K562 (cell line): Measurements from ENCODE around the gene SND1. TPM values are rescaled to one million over a fixed set of nuclear protein-coding genes. Genes with fewer than 3 reads are reported as not detected.

Experiments
- ASH1L ChIP-seq: fragments of 450-650 bp; IDR thresholded peaks from 2 replicates; pipeline ENCODE4 v1.6.1; 2018; ENCODE audit warnings: borderline replicate concordance, mild to moderate bottlenecking, low read depth; ENCODE audit not compliant: partially characterized antibody
- CHD4 ChIP-seq: fragments of 200-600 bp; sonication (generic); IDR thresholded peaks from 3 replicates; pipeline ENCODE4 v1.6.1; 2012; ENCODE audit warnings: low read depth, mild to moderate bottlenecking, mixed read lengths, low read length, inconsistent platforms; ENCODE audit not compliant: insufficient read depth, insufficient replicate concordance, poor library complexity, severe bottlenecking
- ELK1 ChIP-seq: sonication (generic); formaldehyde crosslinking; IDR thresholded peaks from 2 replicates; pipeline ENCODE4 v1.8.1; 2022; ENCODE audit warnings: missing genetic modification reagents
- IRF9 ChIP-seq: fragments of 450-650 bp; IDR thresholded peaks from 2 replicates; pipeline ENCODE4 v1.6.1; 2016; ENCODE audit warnings: missing biosample characterization, missing genetic modification characterization
- MYC ChIP-seq, 2 experiments: fragments of 250-450 bp in 1 of 2; sonication (Bioruptor Pico) in 1 of 2; IDR thresholded peaks; 2 replicates each; pipeline versions ENCODE4 v1.5.1 to v1.6.1; 2012 to 2021; ENCODE audit warnings: low read depth in 2 of 2, borderline replicate concordance in 1 of 2, improper control_type of control experiment in 1 of 2, low read length in 1 of 2, mild to moderate bottlenecking in 1 of 2, moderate library complexity in 1 of 2
- OTX1 ChIP-seq: fragments of 450-650 bp; formaldehyde crosslinking; IDR thresholded peaks from 2 replicates; pipeline ENCODE4 v1.4.0; 2022; ENCODE audit warnings: mild to moderate bottlenecking
- PURB ChIP-seq: sonication (generic); formaldehyde crosslinking; IDR thresholded peaks from 2 replicates; pipeline ENCODE4 v1.9.0; 2021; ENCODE audit warnings: low read depth, mild to moderate bottlenecking, missing genetic modification reagents
- TRIM24 ChIP-seq, 2 experiments: fragments of 450-650 bp; IDR thresholded peaks; 2 replicates each; pipeline ENCODE4 v1.6.1; 2016
- TSC22D4 ChIP-seq: fragments of 450-650 bp; IDR thresholded peaks from 2 replicates; pipeline ENCODE4 v1.6.1; 2016; ENCODE audit warnings: missing genetic modification characterization, missing biosample characterization, control low read depth
- ZBTB40 ChIP-seq, 2 experiments: fragments of 450-650 bp in 1 of 2; sonication (generic) in 1 of 2; formaldehyde crosslinking in 1 of 2; IDR thresholded peaks; 2 replicates each; pipeline versions ENCODE4 v1.7.1 to v1.9.0; 2016 to 2022; ENCODE audit warnings: inconsistent platforms in 1 of 2, mild to moderate bottlenecking in 1 of 2, missing genetic modification reagents in 1 of 2
- ZBTB9 ChIP-seq: fragments of 450-650 bp; formaldehyde crosslinking; IDR thresholded peaks from 2 replicates; pipeline ENCODE4 v1.4.0; 2020; ENCODE audit warnings: mild to moderate bottlenecking, moderate library complexity
- ZEB2 ChIP-seq: fragments of 450-650 bp; IDR thresholded peaks from 2 replicates; pipeline ENCODE4 v1.6.1; 2016
- ZNF311 ChIP-seq: fragments of 250-450 bp; sonication (Bioruptor Pico); IDR thresholded peaks from 2 replicates; pipeline ENCODE4 v1.4.0; 2020; ENCODE audit warnings: mild to moderate bottlenecking, moderate library complexity
- ZNF561 ChIP-seq: fragments of 450-650 bp; formaldehyde crosslinking; conservative IDR thresholded peaks from 2 replicates; pipeline ENCODE4 v1.4.0; 2020; ENCODE audit warnings: mild to moderate bottlenecking, moderate library complexity
- ZNF766 ChIP-seq: fragments of 200-800 bp; sonication (Bioruptor generic); conservative IDR thresholded peaks from 2 replicates; pipeline ENCODE4 v1.6.1; 2016; ENCODE audit warnings: missing genetic modification characterization, missing compliant biosample characterization
- polyA plus RNA-seq, 8 experiments: library from polyadenylated mRNA; depleted of rRNA in 4 of 8; stranded (reverse) in 5 of 8; unstranded in 3 of 8; fragments of >200 nt; fragmentation: Nextera tagmentation in 2 of 8; fragmentation: Illumina TruSeq in 1 of 8; extraction: Ambion mirVana in 2 of 8; extraction: Trizol in 1 of 8; gene quantifications; 2 replicates each; pipeline versions ENCODE4 v1.2.1 to v1.2.3, GENCODE V29; 2011 to 2014; ENCODE audit warnings: inconsistent platforms in 1 of 8, missing spikeins in 1 of 8
- total RNA-seq, 7 experiments: library from RNA; depleted of rRNA in 6 of 7; stranded (reverse); fragments of >200 nt in 6 of 7; fragmentation: Illumina TruSeq in 2 of 7; extraction: Trizol in 2 of 7; gene quantifications; 2 replicates each; pipeline versions ENCODE4 v1.2.1 to v1.2.3, GENCODE V29; 2011 to 2021; ENCODE audit warnings: low replicate concordance in 1 of 7

The SND1 gene
- total and polyA plus RNA-seq, 9 of the 15 experiments (the other 6 are each of a cell fraction or from before 2014, with no cell fraction given): 46.5 to 307 (median 191) TPM

GRCh38 chr7:128099204-128099671 is 447.2 kb downstream of the SND1 start (continued):
- TF ChIP-seq ZBTB9 (CRISPR knock-in tag): peak; percentile 85; the same call in 1 of the 2 replicates
- TF ChIP-seq ZNF561 (CRISPR knock-in tag): no peak
- TF ChIP-seq ASH1L: no peak
- TF ChIP-seq ELK1 (CRISPR knock-in tag): no peak
- no peak for TF ChIP-seq PURB (CRISPR knock-in tag)
- TF ChIP-seq MYC (IDR thresholded peaks at IDR 0.05; ENCODE audit: low read depth, low read length): peak; percentile 93
- no peak for TF ChIP-seq MYC (CRISPR knock-in tag; IDR thresholded peaks at IDR 0.05; ENCODE audit: borderline replicate concordance, low read depth)
- TF ChIP-seq IRF9 (tag): no peak
- TF ChIP-seq TRIM24 (IDR thresholded peaks at IDR 0.05): peak; percentile 65 to 85; a peak in 3 of 4 replicates
- TF ChIP-seq TSC22D4: no peak
- peak; percentile 84 for TF ChIP-seq ZEB2
- no peak for TF ChIP-seq ZBTB40 (IDR thresholded peaks at IDR 0.05)
- no peak for TF ChIP-seq ZBTB40 (CRISPR knock-in tag; IDR thresholded peaks at IDR 0.05)
- TF ChIP-seq ZNF311: no peak
- no peak for TF ChIP-seq OTX1
- no peak for TF ChIP-seq CHD4
- 0 out of 2 replicates have a peak, but pooled peaks have one; percentile 70 for TF ChIP-seq ZNF766
